Gastroesophageal sphincter (tissue), 4 donors: Measurements from ENCODE around the gene C1orf159. TPM values are rescaled to one million over a fixed set of nuclear protein-coding genes. Genes with fewer than 3 reads are reported as not detected.
"Not testable (repeated sequence)": the region's sequence is repeated elsewhere in the genome, so short reads cannot be mapped to it uniquely, and the experiment has no call there.

ENCODE experiments used
- ATAC-seq: fragments of 150-250 bp; one replicate; pipeline ENCODE4 v1.9.1; 2016; ENCODE audit warnings: mild to moderate bottlenecking, moderate library complexity
- H3K27ac ChIP-seq, 4 donors: fragments of 200-600 bp; sonication (generic) in 3 of 4; 1 replicate in 3 of 4; 2 replicates in 1 of 4; pipeline ENCODE4 v1.5.1; 2016 to 2019
- H3K27me3 ChIP-seq: fragments of 200-600 bp; sonication (generic); one replicate; pipeline ENCODE4 v1.5.1; 2019
- H3K36me3 ChIP-seq, 2 donors: fragments of 200-600 bp; sonication (generic); one replicate each; pipeline ENCODE4 v1.5.1; 2019; ENCODE audit warnings: control low read depth in 1 of 2
- H3K4me1 ChIP-seq, 3 donors: fragments of 200-600 bp; sonication (generic); 1 replicate in 2 of 3; 2 replicates in 1 of 3; pipeline ENCODE4 v1.5.1; 2016 to 2019; ENCODE audit warnings: control low read depth in 2 of 3
- H3K4me3 ChIP-seq, 2 donors: fragments of 200-600 bp; sonication (generic); one replicate each; pipeline ENCODE4 v1.5.1; 2019; ENCODE audit warnings: mild to moderate bottlenecking in 1 of 2, moderate library complexity in 1 of 2
- H3K9me3 ChIP-seq, 3 donors: fragments of 200-600 bp; sonication (generic); one replicate each; pipeline ENCODE4 v1.5.1; 2017 to 2019; ENCODE audit warnings: control low read depth in 2 of 3
- CTCF ChIP-seq, 4 experiments: fragments of 200-600 bp in 2 of 4; fragments of 450-650 bp in 2 of 4; sonication (generic) in 1 of 4; IDR thresholded peaks; one replicate each; pipeline ENCODE4 v1.5.1; 2017 to 2019; ENCODE audit warnings: antibody characterized with exemption in 4 of 4, mild to moderate bottlenecking in 2 of 4, moderate library complexity in 2 of 4
- EP300 ChIP-seq: sonication (generic); formaldehyde crosslinking; IDR thresholded peaks from one replicate; pipeline ENCODE4 v1.6.1; 2017; ENCODE audit warnings: antibody characterized with exemption, mild to moderate bottlenecking
- POLR2A ChIP-seq, 2 donors: fragments of 450-650 bp; IDR thresholded peaks; one replicate each; pipeline ENCODE4 v1.6.1; 2017; ENCODE audit warnings: antibody characterized with exemption in 2 of 2, mild to moderate bottlenecking in 2 of 2, moderate library complexity in 1 of 2
- POLR2AphosphoS5 ChIP-seq: sonication (generic); formaldehyde crosslinking; IDR thresholded peaks from one replicate; pipeline ENCODE4 v1.6.1; 2017; ENCODE audit warnings: antibody characterized with exemption
- WGBS, 2 donors: methylation state at CpG; one replicate each; pipeline ENCODE4 v1.1.5; 2018; ENCODE audit warnings: low coverage in 1 of 2; 5-methylcytosine and 5-hydroxymethylcytosine counted together
- total RNA-seq, 4 donors: library from RNA; depleted of rRNA; stranded (reverse); fragments of >200 nt; gene quantifications; one replicate each; pipeline ENCODE4 v1.1.0, GENCODE V29; 2016

Gene C1orf159
- total RNA-seq, 4 donors from 2014 or later: 6.3 to 15.3 (median 9.9) TPM

GRCh38 chr1:1101503-1101902 is 14.4 kb downstream of the C1orf159 start:
- Histone ChIP-seq H3K4me3 (no peak overlapping the region), H3K9me3 (no peaks in the 10 kb centered on the region), H3K36me3 (no peaks in the 10 kb centered on the region), H3K27me3 (no peaks in the 10 kb centered on the region), H3K27ac (no peak overlapping the region), H3K4me1 (no peaks in the 10 kb centered on the region)
- ATAC-seq: no peak
- WGBS, 2 donors: 80 to 84% methylated on average over 4 of the region's 7 CpGs
- TF ChIP-seq EP300: no peak

GRCh38 chr1:1100296-1100695 is 15.6 kb downstream of the C1orf159 start:
- no peak overlapping the region for H3K4me3 ChIP-seq
- H3K27me3 ChIP-seq: no peaks in the 10 kb centered on the region
- TF ChIP-seq POLR2A (IDR thresholded peaks at IDR 0.05): no peak
- TF ChIP-seq CTCF (IDR thresholded peaks at IDR 0.05): no peak
- no peak for TF ChIP-seq EP300
- no peak for TF ChIP-seq POLR2AphosphoS5
- WGBS, 2 donors: 89 to 96% methylated on average over 8 to 9 of the region's 11 CpGs
- no peak for ATAC-seq
- H3K9me3 ChIP-seq: no peaks in the 10 kb centered on the region
- H3K4me1 ChIP-seq: no peaks in the 10 kb centered on the region
- H3K36me3 ChIP-seq: no peaks in the 10 kb centered on the region
- no peak overlapping the region for H3K27ac ChIP-seq

- ATAC-seq: no peak
- Histone ChIP-seq H3K27me3 (no peaks in the 10 kb centered on the region), H3K36me3 (no peaks in the 10 kb centered on the region), H3K9me3 (no peaks in the 10 kb centered on the region), H3K4me3 (no peak overlapping the region), H3K4me1 (no peaks in the 10 kb centered on the region), H3K27ac (no peak overlapping the region)
- TF ChIP-seq CTCF (IDR thresholded peaks at IDR 0.05) (no peak), EP300 (no peak), POLR2AphosphoS5 (no peak), POLR2A (IDR thresholded peaks at IDR 0.05) (no peak)
- 74 to 81% methylated on average over 4 of the region's 4 CpGs for WGBS, 2 donors
Observed at GRCh38 chr1:1099506-1100183, 16.2 kb downstream of the C1orf159 start.

- H3K27ac ChIP-seq: no peak overlapping the region
- 86 to 89% methylated on average over 17 of the region's 18 CpGs for WGBS, 2 donors
- H3K27me3 ChIP-seq: no peaks in the 10 kb centered on the region
- no peaks in the 10 kb centered on the region for H3K4me1 ChIP-seq
- H3K9me3 ChIP-seq: no peaks in the 10 kb centered on the region
- no peak for ATAC-seq
- H3K4me3 ChIP-seq: no peak overlapping the region
- no peak for TF ChIP-seq POLR2AphosphoS5
- no peak for TF ChIP-seq CTCF (IDR thresholded peaks at IDR 0.05)
- TF ChIP-seq POLR2A (IDR thresholded peaks at IDR 0.05): no peak
- no peak for TF ChIP-seq EP300
- no peaks in the 10 kb centered on the region for H3K36me3 ChIP-seq
Observed at GRCh38 chr1:1098681-1099421, 17.0 kb downstream of the C1orf159 start.

- WGBS, 2 donors: 97 to 98% methylated on average over 4 to 5 of the region's 5 CpGs
- H3K27ac ChIP-seq, H3K36me3 ChIP-seq, H3K4me3 ChIP-seq, H3K27me3 ChIP-seq, H3K4me1 ChIP-seq, ATAC-seq, H3K9me3 ChIP-seq: not testable (repeated sequence)
Observed at GRCh38 chr1:1096136-1096535, 19.8 kb downstream of the C1orf159 start.

GRCh38 chr1:1094981-1095380 is 20.9 kb downstream of the C1orf159 start:
- ATAC-seq: no peak
- H3K4me1 ChIP-seq: no peaks in the 10 kb centered on the region
- no peaks in the 10 kb centered on the region for H3K27me3 ChIP-seq
- WGBS, 2 donors: 87 to 98% methylated on average over 5 to 7 of the region's 7 CpGs
- no peak overlapping the region for H3K27ac ChIP-seq
- no peaks in the 10 kb centered on the region for H3K9me3 ChIP-seq
- TF ChIP-seq POLR2AphosphoS5: no peak
- no peak for TF ChIP-seq POLR2A (IDR thresholded peaks at IDR 0.05)
- no peak for TF ChIP-seq EP300
- TF ChIP-seq CTCF (IDR thresholded peaks at IDR 0.05): no peak
- no peak overlapping the region for H3K4me3 ChIP-seq
- peaks cover 0 to 7% of the 10 kb centered on the region in 2 donors for H3K36me3 ChIP-seq
